Measurements from ENCODE around the gene EPHA7. TPM values are rescaled to one million over a fixed set of nuclear protein-coding genes. Genes with fewer than 3 reads are reported as not detected.

EPHA7 gene
- total RNA-seq, 1 experiment from 2014 or later, result not detected

DNA sequence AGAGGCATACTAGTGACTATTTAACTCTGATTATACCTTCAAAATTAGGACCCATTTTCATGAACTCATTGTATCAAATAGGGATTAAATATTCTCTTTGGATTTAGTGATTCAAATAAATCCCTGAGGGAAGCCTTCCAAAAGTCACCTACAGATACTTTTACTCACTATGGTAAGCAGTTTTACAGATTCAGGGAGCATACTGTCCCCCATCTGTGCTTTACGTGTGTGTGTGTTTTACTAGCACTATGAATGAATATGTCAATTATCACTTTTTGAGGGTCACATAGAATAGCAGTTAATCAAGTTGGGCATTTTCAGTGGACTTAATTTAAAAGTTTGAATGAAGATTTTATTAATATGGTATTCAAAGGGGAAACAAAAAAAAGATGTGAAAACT is 96.7 kb downstream of the EPHA7 start:
- H3K4me3 Mint-ChIP-seq (ENCODE audit: unreplicated experiment), result no peak overlapping the region
- no TSS peak for BruUV-seq (replicated peaks)
- no peaks in the 10 kb centered on the region for H3K36me3 Mint-ChIP-seq (ENCODE audit: insufficient read depth, unreplicated experiment)
- intact Hi-C loops (cut with micrococcal nuclease), result no loop called here
- H3K27ac Mint-ChIP-seq (ENCODE audit: low read depth, unreplicated experiment), result no peak overlapping the region
- no peaks in the 10 kb centered on the region for H3K9me3 Mint-ChIP-seq (ENCODE audit: unreplicated experiment)
- ChIA-PET CTCF (no interaction called here), POLR2A (no interaction called here)
- no peaks in the 10 kb centered on the region for H3K4me1 Mint-ChIP-seq (ENCODE audit: insufficient read depth, unreplicated experiment)
- DNase-seq (ENCODE audit: unreplicated experiment), result no peak
- H3K27me3 Mint-ChIP-seq (ENCODE audit: insufficient read depth, unreplicated experiment), result peaks cover 47% of the 10 kb centered on the region
- TF ChIP-seq, protein P1, sequence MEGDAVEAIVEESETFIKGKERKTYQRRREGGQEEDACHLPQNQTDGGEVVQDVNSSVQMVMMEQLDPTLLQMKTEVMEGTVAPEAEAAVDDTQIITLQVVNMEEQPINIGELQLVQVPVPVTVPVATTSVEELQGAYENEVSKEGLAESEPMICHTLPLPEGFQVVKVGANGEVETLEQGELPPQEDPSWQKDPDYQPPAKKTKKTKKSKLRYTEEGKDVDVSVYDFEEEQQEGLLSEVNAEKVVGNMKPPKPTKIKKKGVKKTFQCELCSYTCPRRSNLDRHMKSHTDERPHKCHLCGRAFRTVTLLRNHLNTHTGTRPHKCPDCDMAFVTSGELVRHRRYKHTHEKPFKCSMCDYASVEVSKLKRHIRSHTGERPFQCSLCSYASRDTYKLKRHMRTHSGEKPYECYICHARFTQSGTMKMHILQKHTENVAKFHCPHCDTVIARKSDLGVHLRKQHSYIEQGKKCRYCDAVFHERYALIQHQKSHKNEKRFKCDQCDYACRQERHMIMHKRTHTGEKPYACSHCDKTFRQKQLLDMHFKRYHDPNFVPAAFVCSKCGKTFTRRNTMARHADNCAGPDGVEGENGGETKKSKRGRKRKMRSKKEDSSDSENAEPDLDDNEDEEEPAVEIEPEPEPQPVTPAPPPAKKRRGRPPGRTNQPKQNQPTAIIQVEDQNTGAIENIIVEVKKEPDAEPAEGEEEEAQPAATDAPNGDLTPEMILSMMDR (IDR thresholded peaks at IDR 0.05; ENCODE audit: unreplicated experiment), result no peak

DNA sequence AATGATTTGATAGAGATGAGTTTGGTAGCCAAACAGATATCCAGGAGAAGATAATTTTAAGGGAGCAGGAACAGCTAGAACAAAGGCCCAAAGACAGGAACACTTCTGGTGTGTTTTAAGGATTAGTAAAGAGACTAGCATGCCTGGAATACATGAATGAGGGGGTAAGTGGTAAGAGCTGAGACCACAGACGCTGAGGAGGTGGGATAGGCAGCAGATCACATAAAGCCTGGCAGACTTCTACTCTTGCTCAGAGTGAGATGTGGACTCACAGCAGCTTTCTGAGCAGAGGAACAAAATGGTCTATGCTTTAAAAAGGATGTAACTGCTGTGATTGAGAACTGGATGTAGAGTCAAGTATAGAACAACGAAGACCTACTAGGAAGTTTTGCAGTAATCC is 100.1 kb downstream of the EPHA7 start:
- H3K36me3 Mint-ChIP-seq (ENCODE audit: insufficient read depth, unreplicated experiment), result no peaks in the 10 kb centered on the region
- no peak overlapping the region for H3K4me3 Mint-ChIP-seq (ENCODE audit: unreplicated experiment)
- intact Hi-C loops (cut with micrococcal nuclease), result no loop called here
- H3K27me3 Mint-ChIP-seq (ENCODE audit: insufficient read depth, unreplicated experiment), result peaks cover 25% of the 10 kb centered on the region
- H3K9me3 Mint-ChIP-seq (ENCODE audit: unreplicated experiment), result no peaks in the 10 kb centered on the region
- no peaks in the 10 kb centered on the region for H3K4me1 Mint-ChIP-seq (ENCODE audit: insufficient read depth, unreplicated experiment)
- no TSS peak for BruUV-seq (replicated peaks)
- DNase-seq (ENCODE audit: unreplicated experiment), result no peak
- no peak overlapping the region for H3K27ac Mint-ChIP-seq (ENCODE audit: low read depth, unreplicated experiment)
- TF ChIP-seq, protein P1 (IDR thresholded peaks at IDR 0.05; ENCODE audit: unreplicated experiment), result no peak
- POLR2A ChIA-PET, result no interaction called here
- CTCF ChIA-PET, result interaction anchor here (1.1 kb wide), 1 partner anchor 18 kb away, joined by 3 read pairs; no protein-coding TSS in a partner anchor

DNA sequence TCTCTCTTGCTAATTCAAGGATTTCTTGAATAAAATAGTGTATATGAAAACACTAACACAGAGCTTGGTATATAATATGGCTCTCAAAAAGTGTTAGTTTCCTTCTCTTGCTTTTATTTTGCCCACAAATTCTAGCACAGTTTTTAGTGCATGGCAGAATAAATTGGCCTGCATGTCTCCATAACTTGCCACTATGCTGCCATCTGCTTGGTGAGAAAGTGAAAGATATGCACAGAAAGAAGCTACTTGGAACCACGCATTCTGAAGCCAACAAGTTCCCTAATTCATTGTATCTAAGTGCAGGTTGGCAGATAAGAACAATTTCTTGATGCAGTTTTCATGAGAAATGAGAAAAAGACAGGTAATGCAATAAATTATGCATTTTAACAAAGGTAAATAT is 101.2 kb downstream of the EPHA7 start:
- Mint-ChIP-seq H3K4me1 (ENCODE audit: insufficient read depth, unreplicated experiment) (no peaks in the 10 kb centered on the region), H3K9me3 (ENCODE audit: unreplicated experiment) (no peaks in the 10 kb centered on the region), H3K27me3 (ENCODE audit: insufficient read depth, unreplicated experiment) (peaks cover 24% of the 10 kb centered on the region), H3K4me3 (ENCODE audit: unreplicated experiment) (no peak overlapping the region), H3K36me3 (ENCODE audit: insufficient read depth, unreplicated experiment) (no peaks in the 10 kb centered on the region), H3K27ac (ENCODE audit: low read depth, unreplicated experiment) (no peak overlapping the region)
- TF ChIP-seq, protein P1 (IDR thresholded peaks at IDR 0.05; ENCODE audit: unreplicated experiment), result no peak
- intact Hi-C loops (cut with micrococcal nuclease), result no loop called here
- BruUV-seq (replicated peaks), result no TSS peak
- ChIA-PET POLR2A (no interaction called here), CTCF (no interaction called here)
- no peak for DNase-seq (ENCODE audit: unreplicated experiment)

DNA sequence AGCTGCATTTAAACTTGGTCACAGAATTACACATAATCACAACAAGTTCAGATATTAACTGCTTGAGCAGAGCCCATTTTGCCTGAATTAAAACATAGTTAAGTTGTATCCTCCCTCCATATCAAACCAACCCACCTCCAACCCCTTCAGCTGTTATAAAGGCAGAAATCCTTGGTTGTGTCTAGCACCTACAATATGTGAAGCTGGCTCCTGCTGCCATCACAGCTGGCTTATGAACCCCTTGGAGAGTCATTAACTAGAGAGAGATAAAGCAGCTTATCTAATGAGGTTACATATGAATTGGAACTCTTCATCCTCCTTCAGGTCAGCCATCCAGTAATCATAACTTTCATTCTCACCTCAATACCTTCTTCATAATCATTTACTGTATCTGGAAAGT is 101.8 kb downstream of the EPHA7 start:
- Mint-ChIP-seq H3K4me1 (ENCODE audit: insufficient read depth, unreplicated experiment) (no peaks in the 10 kb centered on the region), H3K27me3 (ENCODE audit: insufficient read depth, unreplicated experiment) (peaks cover 24% of the 10 kb centered on the region), H3K27ac (ENCODE audit: low read depth, unreplicated experiment) (no peak overlapping the region), H3K36me3 (ENCODE audit: insufficient read depth, unreplicated experiment) (no peaks in the 10 kb centered on the region), H3K9me3 (ENCODE audit: unreplicated experiment) (no peaks in the 10 kb centered on the region), H3K4me3 (ENCODE audit: unreplicated experiment) (no peak overlapping the region)
- intact Hi-C loops (cut with micrococcal nuclease), result no loop called here
- ChIA-PET CTCF (no interaction called here), POLR2A (no interaction called here)
- TF ChIP-seq, protein P1 (IDR thresholded peaks at IDR 0.05; ENCODE audit: unreplicated experiment), result no peak
- DNase-seq (ENCODE audit: unreplicated experiment), result no peak
- no TSS peak for BruUV-seq (replicated peaks)
